ENCODE results near the gene SLC48A1.

- no peak for TF ChIP-seq CTCF (IDR thresholded peaks at IDR 0.05)
- no peak for TF ChIP-seq POLR2A (IDR thresholded peaks at IDR 0.05)
These were observed 18.3 kb downstream of the SLC48A1 start for GRCh38 chr12:47791351-47791746.
